Testis (tissue), 3 donors: ENCODE results near the gene CALY. TPM values are rescaled to one million over a fixed set of nuclear protein-coding genes. Genes with fewer than 3 reads are reported as not detected.

Source experiments
- DNase-seq: peaks from one replicate; pipeline ENCODE4 v3.0.0-alpha.2; 2019
- H3K27ac ChIP-seq, 2 donors: fragments of 200-600 bp; sonication (generic); one replicate each; pipeline ENCODE4 v1.5.1; 2019
- H3K27me3 ChIP-seq: fragments of 200-600 bp; sonication (generic); one replicate; pipeline ENCODE4 v1.5.1; 2019
- H3K36me3 ChIP-seq: fragments of 200-600 bp; sonication (generic); one replicate; pipeline ENCODE4 v1.5.1; 2017; ENCODE audit warnings: low read depth; ENCODE audit errors: missing control alignments
- H3K4me1 ChIP-seq: fragments of 200-600 bp; sonication (generic); one replicate; pipeline ENCODE4 v1.5.1; 2019
- H3K4me3 ChIP-seq, 2 donors: fragments of 200-600 bp; sonication (generic); one replicate each; pipeline ENCODE4 v1.5.1; 2017 to 2019
- H3K9me3 ChIP-seq: fragments of 200-600 bp; sonication (generic); one replicate; pipeline ENCODE4 v1.5.1; 2017
- POLR2A ChIP-seq: fragments of 450-650 bp; IDR thresholded peaks from one replicate; pipeline ENCODE4 v1.6.1; 2017; ENCODE audit warnings: antibody characterized with exemption, mild to moderate bottlenecking, moderate library complexity
- WGBS, 2 donors: methylation state at CpG; one replicate each; pipeline ENCODE4 v1.1.5; 2018; 5-methylcytosine and 5-hydroxymethylcytosine counted together
- intact Hi-C: fragments of 100-400 bp; cut with DNase I; formaldehyde crosslinking; loops from one replicate; pipeline ENCODE4 v1.15.1; 2023; ENCODE audit warnings: low total_unique reads
- polyA plus RNA-seq: library from polyadenylated mRNA; stranded (reverse); fragments of 350-450 nt; fragmentation: Illumina TruSeq; extraction: RNeasy Lipid Tissue Mini Kit (QIAGEN cat#74804); gene quantifications from one replicate; pipeline ENCODE4 v1.2.3, GENCODE V29; 2014; ENCODE audit warnings: low read depth, low replicate concordance; ENCODE audit not compliant: insufficient read depth
- total RNA-seq, 2 donors: library from RNA; depleted of rRNA; stranded (reverse); fragments of >200 nt; gene quantifications; one replicate each; pipeline ENCODE4 v1.2.3, GENCODE V29; 2016
- TF ChIP-seq, protein P1 (sequence below), 3 experiments: fragments of 450-650 bp in 2 of 3; fragments of 200-600 bp in 1 of 3; sonication (generic) in 1 of 3; IDR thresholded peaks; one replicate each; pipeline ENCODE4 v1.5.1; 2016 to 2019; ENCODE audit warnings: antibody characterized with exemption in 3 of 3, mild to moderate bottlenecking in 2 of 3, moderate library complexity in 1 of 3

The CALY gene
- total and polyA plus RNA-seq, 3 donors from 2014 or later, result 4.9 to 35.5 (median 19.2) TPM

- H3K4me1 ChIP-seq, result peaks cover 5% of the 10 kb centered on the region
- TF ChIP-seq, protein P1, sequence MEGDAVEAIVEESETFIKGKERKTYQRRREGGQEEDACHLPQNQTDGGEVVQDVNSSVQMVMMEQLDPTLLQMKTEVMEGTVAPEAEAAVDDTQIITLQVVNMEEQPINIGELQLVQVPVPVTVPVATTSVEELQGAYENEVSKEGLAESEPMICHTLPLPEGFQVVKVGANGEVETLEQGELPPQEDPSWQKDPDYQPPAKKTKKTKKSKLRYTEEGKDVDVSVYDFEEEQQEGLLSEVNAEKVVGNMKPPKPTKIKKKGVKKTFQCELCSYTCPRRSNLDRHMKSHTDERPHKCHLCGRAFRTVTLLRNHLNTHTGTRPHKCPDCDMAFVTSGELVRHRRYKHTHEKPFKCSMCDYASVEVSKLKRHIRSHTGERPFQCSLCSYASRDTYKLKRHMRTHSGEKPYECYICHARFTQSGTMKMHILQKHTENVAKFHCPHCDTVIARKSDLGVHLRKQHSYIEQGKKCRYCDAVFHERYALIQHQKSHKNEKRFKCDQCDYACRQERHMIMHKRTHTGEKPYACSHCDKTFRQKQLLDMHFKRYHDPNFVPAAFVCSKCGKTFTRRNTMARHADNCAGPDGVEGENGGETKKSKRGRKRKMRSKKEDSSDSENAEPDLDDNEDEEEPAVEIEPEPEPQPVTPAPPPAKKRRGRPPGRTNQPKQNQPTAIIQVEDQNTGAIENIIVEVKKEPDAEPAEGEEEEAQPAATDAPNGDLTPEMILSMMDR (IDR thresholded peaks at IDR 0.05), result no peak
- no peak for TF ChIP-seq POLR2A
- DNase-seq, result no peak
- no peaks in the 10 kb centered on the region for H3K27me3 ChIP-seq
- 70 to 88% methylated on average over 6 to 36 of the region's 36 CpGs for WGBS, 2 donors
- no peaks in the 10 kb centered on the region for H3K36me3 ChIP-seq
- no peaks in the 10 kb centered on the region for H3K9me3 ChIP-seq
- H3K27ac ChIP-seq, result peak overlapping the region; percentile 10 to 64
- intact Hi-C loops, result no loop called here
- H3K4me3 ChIP-seq, result peak overlapping the region; percentile 71 to 90
These were observed 43.3 kb upstream of the CALY start for GRCh38 chr10:133379801-133380666.

DNA sequence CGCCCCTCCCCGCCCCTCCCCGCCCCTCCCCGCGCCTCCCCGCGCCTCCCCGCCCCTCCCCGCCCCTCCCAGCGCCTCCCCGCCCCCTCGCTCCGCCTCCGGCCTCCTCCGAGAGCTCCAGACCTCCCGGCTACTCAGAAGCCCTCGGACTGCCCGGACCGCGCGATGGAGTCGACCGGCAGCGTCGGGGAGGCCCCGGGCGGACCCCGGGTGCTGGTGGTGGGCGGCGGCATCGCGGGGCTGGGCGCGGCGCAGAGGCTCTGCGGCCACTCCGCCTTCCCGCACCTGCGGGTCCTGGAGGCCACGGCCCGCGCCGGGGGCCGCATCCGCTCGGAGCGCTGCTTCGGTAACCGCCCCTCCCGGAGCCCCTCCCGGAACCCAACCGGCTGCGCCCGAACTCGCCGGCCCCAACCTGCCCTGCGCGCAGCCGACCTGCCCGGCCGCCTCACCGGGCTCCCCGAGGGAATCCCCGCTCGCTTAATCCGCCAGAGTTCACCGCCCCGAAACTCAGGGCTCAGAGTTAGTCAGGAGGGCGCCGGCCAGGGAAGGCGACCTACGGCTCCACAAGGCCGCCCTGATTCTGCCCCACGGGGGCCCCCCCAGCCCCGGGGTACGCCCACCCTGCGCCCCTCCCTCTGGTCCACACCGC is 42.6 kb upstream of the CALY start, which contains the start of gene PAOX:
Gene PAOX, plus strand, starts transcription at position 111 of the 649 bp plus-strand sequence. Its CDS starts 55 bp downstream, at position 166.
- DNase-seq, result peak; percentile 67
- TF ChIP-seq POLR2A, result no peak
- TF ChIP-seq, protein P1 (IDR thresholded peaks at IDR 0.05), result no peak
- Histone ChIP-seq H3K36me3 (no peaks in the 10 kb centered on the region), H3K4me1 (peaks cover 5% of the 10 kb centered on the region), H3K9me3 (no peaks in the 10 kb centered on the region), H3K27ac (peak within 1 kb of the TSS; percentile 84 to 88), H3K27me3 (no peaks in the 10 kb centered on the region), H3K4me3 (peak within 1 kb of the TSS; percentile 75 to 90)
- 1 to 10% methylated on average over 9 to 48 of the region's 78 CpGs for WGBS, 2 donors
- intact Hi-C loops, result no loop called here

DNA sequence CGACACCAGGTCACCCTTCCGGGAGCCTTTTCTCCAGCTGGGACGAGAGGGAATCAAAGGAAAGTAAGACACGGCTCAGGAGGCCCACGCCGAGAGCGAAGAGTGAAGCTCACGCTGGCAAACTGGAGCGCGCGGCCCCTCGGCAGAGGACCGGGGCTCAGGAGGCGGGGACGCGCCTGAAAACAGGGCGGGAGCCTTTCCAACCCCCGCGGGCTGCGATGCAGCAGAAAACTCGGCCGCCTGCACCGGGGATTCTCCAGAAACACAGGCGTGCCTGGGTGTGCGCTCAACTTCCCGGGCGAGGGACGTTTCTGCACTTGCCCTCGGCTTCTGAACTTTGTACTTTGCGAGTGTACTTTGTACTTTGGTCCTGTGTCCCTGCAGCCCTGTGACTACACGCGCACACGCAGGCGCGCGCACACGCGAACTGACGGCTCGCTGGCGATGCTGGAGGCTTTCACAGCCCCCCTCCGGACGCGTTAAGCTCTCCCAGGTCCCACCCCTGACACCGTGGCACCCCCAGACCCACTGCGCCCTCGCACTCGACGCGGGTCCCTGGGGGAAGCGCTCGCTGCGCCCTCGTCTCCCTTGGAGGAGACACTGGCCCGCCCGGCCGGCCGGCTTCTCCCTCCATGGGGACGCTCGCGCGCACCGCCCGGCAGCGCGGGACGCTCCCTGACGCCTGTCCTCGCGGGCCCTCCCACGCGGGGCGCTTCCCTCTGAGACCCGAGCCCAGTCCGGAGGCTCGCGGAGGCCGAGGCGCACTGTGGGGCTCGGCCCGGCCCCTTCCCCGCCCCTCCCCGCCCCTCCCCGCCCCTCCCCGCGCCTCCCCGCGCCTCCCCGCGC is 41.8 kb upstream of the CALY start:
- intact Hi-C loops, result no loop called here
- Histone ChIP-seq H3K27ac (peak overlapping the region; percentile 84 to 88), H3K4me1 (peaks cover 8% of the 10 kb centered on the region), H3K36me3 (no peaks in the 10 kb centered on the region), H3K9me3 (no peaks in the 10 kb centered on the region), H3K4me3 (peak overlapping the region; percentile 75 to 90), H3K27me3 (no peaks in the 10 kb centered on the region)
- peak; percentile 70 for DNase-seq
- WGBS, 2 donors, result 0% methylated on average over 45 to 74 of the region's 90 CpGs
- TF ChIP-seq, protein P1 (IDR thresholded peaks at IDR 0.05), result no peak
- TF ChIP-seq POLR2A, result no peak

GRCh38 chr10:133377818-133378250 is 41.1 kb upstream of the CALY start:
- peak overlapping the region; percentile 84 to 88 for H3K27ac ChIP-seq
- TF ChIP-seq POLR2A, result no peak
- TF ChIP-seq, protein P1 (IDR thresholded peaks at IDR 0.05), result no peak
- no peaks in the 10 kb centered on the region for H3K9me3 ChIP-seq
- no peaks in the 10 kb centered on the region for H3K27me3 ChIP-seq
- intact Hi-C loops, result no loop called here
- no peaks in the 10 kb centered on the region for H3K36me3 ChIP-seq
- no peak for DNase-seq
- H3K4me1 ChIP-seq, result peaks cover 8% of the 10 kb centered on the region
- WGBS, 2 donors, result 24% methylated on average over 20 of the region's 20 CpGs; no CpG with 5 or more reads in 1 of the 2 donors
- H3K4me3 ChIP-seq, result peak overlapping the region; percentile 75 to 90
